ENCODE measurements around the gene EGFR.

The EGFR gene

DNA sequence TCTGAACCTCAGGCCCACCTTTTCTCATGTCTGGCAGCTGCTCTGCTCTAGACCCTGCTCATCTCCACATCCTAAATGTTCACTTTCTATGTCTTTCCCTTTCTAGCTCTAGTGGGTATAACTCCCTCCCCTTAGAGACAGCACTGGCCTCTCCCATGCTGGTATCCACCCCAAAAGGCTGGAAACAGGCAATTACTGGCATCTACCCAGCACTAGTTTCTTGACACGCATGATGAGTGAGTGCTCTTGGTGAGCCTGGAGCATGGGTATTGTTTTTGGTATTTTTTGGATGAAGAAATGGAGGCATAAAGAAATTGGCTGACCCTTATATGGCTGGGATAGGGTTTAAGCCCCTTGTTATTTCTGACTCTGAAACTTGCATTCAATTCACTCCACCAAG, 156.0 kb downstream of the EGFR start:
- no peak for DNase-seq

DNA sequence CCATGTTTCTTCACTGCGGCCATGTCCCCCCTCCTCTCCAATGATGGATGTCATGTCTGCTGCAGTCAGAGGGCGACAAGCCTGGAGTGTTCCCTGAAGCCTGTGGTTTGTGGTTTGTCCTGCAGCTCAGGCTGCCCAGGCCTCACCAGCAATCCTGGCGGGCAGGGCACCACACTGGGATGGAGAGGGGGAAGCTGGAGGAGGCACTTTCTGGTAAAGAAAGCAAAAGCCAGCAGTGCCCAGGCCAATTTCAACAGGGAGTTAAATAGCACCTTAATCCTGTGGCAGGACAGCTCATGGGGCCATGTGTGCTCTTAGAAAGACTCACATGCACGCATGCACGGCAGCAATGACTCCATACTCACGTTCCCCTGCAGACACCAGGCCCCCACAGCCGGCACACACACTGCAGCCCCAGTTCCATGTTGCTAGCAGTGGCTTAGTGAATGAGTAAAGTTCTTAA, 158.3 kb downstream of the EGFR start:
- peak; percentile 46 for DNase-seq

DNA sequence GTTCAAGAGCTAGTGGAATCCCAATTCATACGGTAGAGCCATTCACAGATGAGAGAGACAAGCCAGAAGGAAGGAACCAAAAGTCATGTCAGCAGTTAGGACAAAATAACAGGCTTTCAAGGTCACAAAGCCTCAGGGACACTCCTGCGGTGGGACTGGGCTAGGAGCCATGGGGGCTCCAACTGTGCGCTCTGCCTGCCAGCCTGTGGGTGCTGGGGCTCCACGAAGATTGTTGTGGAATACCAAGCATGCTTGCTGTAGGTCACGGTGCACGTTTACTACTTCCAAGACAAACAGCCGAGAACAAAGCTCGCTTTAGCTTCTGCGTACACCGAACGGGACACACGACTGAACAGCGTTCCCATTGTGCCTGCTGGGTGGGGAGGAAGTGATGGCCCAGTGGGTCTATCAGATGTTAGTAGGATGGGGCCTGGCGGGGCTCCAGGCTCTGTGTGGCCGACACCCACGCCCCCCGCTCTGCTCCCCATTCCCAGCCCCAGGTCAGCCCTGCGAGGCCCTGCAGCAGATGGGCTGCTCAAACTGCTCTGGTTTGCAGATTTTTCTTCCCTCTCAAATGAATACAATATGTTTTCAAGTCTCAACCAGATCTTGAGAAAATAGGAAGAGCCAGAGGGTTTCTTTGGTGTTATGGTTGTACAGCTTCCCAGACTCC, 158.9 kb downstream of the EGFR start:
- DNase-seq = peak; percentile 65

DNA sequence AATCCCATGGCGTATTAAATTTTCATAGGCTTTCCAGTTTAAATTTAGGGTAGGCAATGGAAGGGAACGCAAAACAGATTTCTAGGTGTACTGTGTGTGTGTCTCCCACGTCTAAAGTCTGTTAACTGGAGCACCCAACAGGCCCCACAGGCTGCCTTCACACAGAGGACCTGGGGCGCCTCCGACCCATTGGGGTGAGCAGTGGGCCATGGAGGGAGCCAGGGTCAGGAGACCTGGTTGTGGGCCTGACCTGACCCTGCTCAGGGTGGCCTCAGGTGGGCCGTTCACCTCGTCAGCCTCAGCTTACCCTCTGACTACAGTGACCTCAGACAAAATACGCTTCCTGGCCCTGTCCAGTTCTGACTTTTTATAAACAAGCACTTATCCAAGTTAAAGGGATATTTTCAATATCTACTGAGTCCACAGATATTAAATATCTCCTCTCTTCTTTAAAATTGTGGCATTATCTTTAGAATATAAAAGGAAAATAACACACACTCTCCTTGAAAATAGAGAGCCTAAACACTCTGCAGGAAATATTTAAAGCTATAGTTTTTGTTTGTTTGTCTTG, 159.6 kb downstream of the EGFR start:
- no peak for DNase-seq

DNA sequence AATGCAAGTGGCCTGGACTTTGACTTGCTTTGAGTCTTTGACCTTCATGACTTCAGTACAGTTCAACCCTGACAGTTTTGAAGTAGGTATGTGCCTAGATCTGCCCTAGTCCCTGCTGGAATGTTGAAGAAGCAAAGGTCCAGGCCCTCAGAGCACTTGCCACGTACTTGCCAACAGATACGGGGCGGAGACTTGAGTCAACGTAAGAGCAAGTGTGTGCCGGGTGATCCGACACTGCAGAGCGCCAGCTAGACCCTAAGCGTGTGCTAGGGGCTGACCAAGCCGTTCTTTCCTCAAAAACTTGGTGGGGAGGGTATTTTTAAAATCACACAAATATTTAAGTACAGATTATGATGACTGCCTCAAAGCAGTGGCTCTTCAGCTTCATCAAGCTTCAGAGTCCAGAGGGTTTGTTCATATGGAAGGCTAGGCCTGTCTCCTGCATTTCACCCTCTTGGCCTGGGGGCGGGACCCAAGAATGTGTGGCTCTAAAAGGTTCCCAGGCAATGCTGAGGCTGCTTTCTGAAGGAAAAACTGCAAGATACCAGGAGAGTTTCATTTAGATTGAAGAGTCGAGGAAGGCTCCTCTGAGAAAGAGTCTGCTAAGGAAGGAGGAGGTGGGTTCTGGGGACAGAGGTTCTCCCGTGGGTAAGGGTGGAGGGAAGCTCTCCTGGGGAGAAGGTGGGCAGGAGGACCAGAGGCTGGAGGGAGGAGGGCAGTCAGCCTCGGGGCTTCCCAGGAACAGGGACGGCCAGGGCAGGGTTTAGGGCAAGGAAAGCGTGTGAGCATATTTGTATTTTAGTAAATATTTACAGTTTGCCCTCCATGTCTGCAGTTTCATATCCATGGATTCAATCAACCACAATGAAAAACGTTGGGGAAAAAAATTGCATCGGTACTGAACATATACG, 160.3 kb downstream of the EGFR start:
- DNase-seq = no peak

DNA sequence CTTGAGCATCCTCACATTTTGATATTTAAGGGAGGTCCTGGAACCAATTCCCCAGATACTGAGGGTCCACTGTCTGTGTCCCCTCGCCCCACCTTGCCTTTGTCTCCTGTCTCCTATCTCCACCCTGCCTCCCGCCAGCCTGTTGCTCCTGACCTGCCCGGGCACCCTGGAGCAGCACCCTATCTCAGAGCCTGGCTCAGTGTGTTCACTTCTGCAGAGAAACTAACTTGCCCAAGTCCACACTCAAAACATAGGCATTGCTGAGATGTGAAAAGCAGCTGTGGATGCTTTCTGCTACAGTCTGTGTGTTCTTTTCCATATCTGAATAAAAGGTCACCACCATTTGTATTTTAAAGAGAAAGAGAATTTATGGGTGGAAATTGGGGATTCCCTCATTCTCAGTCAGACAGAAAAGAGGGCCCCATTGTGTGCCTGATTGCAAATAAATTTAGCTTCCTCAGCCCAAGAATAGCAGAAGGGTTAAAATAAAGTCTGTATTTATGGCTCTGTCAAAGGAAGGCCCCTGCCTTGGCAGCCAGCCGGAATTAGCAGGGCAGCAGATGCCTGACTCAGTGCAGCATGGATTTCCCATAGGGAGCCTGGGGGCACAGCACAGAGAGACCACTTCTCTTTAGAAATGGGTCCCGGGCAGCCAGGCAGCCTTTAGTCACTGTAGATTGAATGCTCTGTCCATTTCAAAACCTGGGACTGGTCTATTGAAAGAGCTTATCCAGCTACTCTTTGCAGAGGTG, 161.3 kb downstream of the EGFR start:
- no peak for DNase-seq

DNA sequence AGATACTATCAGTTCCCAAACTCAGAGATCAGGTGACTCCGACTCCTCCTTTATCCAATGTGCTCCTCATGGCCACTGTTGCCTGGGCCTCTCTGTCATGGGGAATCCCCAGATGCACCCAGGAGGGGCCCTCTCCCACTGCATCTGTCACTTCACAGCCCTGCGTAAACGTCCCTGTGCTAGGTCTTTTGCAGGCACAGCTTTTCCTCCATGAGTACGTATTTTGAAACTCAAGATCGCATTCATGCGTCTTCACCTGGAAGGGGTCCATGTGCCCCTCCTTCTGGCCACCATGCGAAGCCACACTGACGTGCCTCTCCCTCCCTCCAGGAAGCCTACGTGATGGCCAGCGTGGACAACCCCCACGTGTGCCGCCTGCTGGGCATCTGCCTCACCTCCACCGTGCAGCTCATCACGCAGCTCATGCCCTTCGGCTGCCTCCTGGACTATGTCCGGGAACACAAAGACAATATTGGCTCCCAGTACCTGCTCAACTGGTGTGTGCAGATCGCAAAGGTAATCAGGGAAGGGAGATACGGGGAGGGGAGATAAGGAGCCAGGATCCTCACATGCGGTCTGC, 162.2 kb downstream of the EGFR start:
- no peak for DNase-seq

DNA sequence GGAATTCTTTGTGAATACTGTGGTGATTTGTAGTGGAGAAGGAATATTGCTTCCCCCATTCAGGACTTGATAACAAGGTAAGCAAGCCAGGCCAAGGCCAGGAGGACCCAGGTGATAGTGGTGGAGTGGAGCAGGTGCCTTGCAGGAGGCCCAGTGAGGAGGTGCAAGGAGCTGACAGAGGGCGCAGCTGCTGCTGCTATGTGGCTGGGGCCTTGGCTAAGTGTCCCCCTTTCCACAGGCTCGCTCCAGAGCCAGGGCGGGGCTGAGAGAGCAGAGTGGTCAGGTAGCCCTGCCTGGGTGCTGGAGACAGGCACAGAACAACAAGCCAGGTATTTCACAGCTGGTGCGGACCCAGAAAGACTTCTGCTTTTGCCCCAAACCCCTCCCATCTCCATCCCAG, 162.9 kb downstream of the EGFR start:
- no peak for DNase-seq

DNA sequence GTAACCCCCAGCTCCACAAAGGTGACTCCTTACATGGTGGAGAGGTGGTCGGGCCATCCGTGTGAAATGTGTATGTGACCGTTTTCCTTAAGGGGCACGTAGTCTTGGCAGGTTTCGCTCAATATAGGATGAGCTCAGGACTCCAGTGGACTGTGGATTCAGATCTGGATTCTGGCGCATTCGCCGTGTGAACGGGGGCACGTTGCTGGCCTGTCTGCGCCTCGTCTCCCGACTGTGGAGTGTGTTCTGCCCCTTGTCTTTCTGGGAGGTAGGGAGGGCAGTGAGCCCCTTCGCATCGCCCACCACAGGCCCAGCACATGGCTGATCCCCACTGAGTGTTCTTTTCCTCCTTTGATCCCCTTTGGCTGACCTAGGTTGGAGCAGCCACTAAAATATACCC, 165.1 kb downstream of the EGFR start:
- DNase-seq = no peak

DNA sequence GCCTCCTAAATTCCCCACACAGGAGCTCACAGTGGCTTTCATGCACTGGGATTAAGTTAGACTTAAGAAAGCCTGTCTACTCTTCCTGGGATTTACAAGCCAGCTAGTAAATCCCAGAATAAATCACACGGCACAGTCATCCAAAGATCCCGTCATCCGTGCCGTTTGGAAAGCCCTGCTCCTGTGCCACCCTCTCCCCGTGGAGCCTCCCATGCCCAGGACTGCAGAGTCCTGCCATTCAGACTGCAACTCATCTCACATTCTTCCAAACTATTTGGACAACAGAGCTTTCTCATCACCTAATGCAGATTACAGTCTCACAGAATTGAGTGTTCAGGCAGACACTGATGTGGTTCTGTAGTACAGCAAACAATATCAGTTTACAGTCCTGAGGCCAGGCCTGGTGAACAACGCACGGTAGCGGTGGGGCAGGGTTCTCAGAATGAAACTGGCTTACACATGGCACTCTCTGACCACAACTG, 166.5 kb downstream of the EGFR start:
- no peak for DNase-seq

DNA sequence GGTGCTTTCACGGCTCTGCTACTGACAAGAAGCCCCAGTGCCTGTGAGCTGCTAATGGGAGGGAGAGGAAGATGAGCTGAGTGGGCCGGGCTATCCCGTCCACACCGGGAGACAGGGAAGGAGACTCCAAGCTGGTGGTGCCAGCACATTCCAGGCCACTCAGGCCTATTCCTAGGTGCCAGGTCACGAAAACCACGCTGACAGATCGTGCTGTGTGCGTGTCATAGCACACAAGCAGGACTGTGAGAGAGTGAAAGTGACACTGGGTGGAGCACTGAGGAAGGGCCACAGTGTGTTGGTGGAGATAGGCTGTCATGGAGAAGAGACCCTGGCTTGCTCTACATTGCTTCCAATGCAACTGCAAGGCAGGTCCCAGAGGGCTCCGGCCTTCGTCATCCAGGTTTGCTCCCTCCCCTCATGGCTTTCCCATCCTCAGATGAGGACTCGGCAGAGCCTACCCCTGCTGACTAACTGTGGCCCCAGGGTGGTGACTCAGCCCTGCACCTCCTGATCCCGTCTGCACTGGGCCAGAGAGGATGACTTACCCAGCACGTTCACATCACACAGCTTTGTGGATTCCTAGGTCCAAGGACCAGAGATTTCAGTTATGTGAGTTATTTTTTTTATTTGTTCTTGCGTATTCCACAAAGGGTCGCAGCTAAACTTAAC, 167.3 kb downstream of the EGFR start:
- DNase-seq = peak; percentile 91

DNA sequence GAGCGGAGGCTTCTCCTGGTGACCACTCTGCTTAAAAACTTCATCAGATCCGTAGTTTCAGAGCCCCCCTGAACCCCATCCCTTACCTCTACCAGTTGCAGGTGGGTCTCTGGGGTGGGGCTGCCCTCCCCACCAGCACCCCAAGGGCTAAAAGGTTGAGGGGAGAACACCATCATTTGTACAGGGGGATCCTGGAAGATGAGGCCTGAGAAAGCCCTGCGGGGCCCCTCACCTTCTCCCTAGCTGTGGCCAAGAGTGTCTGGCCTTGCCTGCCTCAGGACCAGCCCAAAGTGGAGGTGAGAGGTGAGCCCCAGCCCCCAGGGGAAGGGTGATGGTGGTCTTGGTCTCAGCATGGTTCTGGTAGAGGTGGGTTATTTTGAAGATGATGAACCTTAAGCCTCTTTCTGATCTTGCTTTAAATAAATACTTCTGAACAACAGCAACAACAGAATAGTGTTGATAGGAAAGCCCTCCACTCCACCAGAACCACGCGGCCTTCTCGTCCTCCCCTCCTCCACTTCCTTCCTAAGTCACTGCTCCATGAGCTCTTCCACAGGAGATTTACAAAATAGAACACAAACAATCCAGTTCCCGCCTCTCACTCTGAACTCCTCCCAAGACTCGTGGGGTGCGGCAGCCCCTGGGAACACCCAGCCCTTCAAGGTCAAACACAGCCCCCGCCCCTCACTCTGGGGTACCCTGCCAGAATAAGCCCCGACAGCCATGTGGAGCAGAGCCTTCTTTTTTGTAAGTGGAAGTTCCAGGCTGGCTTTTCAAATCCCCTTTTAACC, 169.1 kb downstream of the EGFR start:
- no peak for DNase-seq

DNA sequence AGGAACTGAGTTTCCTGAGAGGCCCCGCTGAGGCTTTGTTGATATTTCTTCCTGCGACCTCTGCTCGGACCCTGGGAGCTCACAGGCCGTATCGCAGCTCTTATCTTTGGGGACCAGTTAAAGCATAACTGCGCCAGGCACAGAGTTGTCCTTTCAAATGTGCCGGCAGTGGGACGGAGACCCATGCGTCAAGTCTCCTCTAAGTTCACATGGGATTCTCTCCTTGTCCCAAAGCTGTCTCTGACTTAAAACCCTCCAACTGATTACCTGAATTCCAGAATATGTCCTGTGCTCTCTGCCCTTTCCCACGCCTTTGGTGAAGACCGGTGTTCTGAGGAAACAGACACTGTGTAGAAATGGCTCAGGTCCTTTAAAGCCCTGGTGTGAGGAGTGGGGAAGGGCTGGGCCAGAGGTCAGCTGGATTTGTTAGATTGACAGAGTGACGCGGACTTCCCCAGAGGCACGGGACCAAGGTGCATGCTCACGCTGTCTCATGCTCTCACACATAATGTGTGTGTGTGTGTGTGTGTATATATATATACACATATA, 169.8 kb downstream of the EGFR start:
- no peak for DNase-seq

DNA sequence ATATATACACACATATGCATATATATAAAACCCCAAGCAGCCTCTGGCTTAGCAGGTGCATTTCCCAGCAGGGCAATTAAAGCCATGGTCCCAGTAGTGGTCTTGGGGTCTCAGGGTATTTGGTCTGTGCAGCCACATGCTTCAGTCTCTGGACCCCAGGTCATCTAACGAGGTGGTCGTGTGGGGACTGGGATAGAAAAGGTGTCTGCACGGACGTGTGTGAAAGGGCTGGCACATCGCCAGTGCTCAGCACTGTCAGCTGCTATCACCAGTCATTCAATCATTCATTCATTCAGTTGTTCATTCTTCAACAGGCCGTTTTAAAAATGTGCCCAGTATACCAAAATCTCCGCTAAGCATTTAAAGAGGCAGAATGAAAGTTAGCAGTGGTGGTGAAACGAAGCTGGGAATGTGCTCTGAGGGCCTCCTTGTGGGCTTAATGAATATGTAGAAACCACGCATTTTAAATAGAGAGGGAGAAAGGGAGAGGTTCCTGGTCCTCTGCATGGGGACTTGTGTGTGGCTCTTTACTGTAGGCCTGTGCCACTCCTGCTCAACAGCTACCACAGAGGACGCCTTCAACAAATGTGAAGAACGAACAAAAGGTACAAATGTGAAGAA, 170.4 kb downstream of the EGFR start:
- no peak for DNase-seq

DNA sequence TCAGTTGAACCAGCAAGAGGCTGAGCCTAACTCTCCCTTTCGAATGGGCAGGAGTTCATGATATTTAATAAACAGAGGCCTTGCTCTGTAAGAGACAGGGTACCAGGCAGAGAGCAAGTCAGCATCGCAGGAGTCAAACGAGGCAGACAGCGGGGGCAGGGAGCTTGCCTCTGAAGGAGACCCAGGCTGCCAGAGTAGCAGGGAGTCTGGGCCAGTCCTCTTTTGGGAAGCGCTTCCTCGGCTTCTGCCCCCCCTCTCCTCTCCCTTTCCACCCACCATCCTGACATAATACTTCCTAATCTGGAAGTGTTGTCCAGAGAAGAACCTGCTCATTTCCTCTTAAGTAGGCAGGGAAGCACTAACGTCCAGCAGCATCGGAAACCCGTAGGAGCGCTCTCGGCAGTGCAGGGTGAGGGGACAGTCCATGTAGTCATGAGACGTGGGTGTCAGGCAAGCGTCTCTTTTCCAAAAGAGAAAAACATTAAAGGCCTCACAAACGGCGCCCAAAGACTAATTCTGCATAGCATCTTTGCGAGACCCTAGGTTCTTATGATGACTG, 171.1 kb downstream of the EGFR start:
- no peak for DNase-seq

DNA sequence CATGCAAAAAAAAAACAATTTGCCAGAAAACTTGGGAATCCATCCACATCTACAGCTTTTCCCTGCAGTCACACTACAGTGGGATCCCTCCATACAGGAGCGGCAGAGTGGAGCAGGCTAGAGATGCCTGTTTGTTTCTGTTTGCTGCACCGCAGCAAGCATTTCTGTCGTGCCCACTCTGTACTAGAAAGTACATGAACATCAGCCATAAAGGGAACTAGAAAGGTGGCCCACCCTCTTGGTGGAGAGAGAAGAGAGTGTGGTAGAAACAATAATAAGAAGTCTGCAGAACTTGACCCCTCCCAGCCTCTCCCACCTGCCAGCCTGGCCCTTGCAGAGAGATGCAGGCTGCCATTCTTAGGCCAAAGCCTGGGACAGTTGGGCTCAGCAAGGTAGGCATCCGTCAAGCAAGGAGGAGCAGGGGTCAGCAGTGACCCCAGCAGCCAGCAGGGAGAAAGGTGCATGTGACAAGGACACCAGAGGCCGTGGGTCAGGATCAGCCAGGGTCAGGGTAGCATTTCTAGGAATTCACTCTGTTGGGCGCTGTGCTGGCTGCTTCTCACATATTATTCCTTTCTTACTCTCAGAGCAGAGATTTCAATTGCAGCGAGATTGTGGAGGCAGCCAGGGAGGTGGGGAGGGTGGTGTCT, 171.8 kb downstream of the EGFR start:
- DNase-seq = no peak

DNA sequence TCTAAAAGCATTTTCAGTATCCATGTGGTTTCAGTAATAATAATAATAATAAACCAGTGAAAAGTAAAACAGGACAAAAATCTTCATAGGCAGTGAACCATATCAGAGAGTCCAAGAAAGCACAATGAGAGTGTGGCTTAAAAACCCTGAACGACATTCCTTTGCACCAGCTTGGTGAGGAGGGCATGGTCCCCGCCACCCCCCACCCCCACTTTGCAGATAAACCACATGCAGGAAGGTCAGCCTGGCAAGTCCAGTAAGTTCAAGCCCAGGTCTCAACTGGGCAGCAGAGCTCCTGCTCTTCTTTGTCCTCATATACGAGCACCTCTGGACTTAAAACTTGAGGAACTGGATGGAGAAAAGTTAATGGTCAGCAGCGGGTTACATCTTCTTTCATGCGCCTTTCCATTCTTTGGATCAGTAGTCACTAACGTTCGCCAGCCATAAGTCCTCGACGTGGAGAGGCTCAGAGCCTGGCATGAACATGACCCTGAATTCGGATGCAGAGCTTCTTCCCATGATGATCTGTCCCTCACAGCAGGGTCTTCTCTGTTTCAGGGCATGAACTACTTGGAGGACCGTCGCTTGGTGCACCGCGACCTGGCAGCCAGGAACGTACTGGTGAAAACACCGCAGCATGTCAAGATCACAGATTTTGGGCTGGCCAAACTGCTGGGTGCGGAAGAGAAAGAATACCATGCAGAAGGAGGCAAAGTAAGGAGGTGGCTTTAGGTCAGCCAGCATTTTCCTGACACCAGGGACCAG, 172.5 kb downstream of the EGFR start:
- no peak for DNase-seq

DNA sequence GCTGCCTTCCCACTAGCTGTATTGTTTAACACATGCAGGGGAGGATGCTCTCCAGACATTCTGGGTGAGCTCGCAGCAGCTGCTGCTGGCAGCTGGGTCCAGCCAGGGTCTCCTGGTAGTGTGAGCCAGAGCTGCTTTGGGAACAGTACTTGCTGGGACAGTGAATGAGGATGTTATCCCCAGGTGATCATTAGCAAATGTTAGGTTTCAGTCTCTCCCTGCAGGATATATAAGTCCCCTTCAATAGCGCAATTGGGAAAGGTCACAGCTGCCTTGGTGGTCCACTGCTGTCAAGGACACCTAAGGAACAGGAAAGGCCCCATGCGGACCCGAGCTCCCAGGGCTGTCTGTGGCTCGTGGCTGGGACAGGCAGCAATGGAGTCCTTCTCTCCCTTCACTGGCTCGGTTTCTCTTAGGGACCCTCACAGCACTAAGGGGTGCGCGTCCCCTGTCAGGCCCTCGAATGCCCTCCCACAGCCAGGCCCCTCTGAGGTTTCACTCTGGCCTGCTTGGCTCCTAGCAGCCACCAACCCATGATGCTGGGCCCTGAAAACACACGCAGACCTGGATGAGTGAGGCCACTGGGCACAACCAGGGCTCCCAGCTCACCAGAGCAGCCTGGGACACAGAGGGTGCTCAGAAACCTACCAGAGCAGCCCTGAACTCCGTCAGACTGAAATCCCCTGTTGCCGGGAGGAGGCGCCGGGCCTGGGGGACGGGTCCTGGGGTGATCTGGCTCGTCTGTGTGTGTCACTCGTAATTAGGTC, 173.3 kb downstream of the EGFR start:
- no peak for DNase-seq
